ENCODE results near the gene LMX1B.

DNA sequence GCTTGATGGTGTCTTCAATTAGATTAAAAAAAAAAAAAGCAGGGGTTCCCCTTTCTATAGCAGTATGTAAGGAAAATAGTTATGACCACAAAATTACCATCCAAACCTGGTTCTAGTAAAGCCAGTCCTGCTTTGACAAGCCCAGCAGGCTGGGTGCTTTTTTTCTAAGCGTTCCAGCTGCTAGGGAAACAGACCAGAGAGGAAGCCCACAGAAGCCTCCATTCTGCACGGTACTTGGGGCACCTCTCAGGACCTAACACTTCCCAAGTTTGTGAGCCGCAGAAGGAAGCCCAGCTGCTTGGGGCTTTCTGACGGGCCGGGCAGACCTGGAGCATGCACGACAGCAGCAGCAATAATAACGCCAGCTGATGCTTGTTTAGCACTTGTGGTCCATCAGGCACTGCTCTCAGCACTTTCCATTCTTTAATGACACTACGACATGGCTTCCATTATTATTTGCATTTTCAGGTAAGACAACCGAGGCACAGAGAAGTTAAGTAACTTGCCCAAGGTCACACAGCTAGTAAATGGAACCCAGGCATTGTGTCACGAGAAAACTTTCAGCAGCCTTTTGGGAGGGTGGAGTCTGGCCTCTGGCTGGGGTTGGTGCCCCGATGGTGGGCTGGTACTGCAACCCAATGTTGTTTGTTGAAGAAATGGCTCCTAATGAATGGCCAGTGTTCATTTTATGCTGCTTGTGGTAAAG is 15.4 kb downstream of the LMX1B start:
- TF ChIP-seq POLR2A (IDR thresholded peaks at IDR 0.05; ENCODE audit: low read length) (no peak), GATA1 (IDR thresholded peaks at IDR 0.05; ENCODE audit: low read depth, low read length) (no peak)

Data from erythroblast (primary cell).